Embryonic facial prominence (tissue), 1 donor: ENCODE measurements around the gene UCN2.

Experiments used
- DNase-seq: peaks from one replicate; pipeline ENCODE4 v3.0.0-alpha.2; 2016; ENCODE audit errors: extremely low spot score

The UCN2 gene

GRCh38 chr3:48591436-48591835 lies 27.9 kb upstream of the UCN2 start:
- no peak for DNase-seq

GRCh38 chr3:48588230-48588629 lies 24.6 kb upstream of the UCN2 start:
- DNase-seq, result no peak

GRCh38 chr3:48587686-48588085 lies 24.1 kb upstream of the UCN2 start:
- DNase-seq, result no peak

- DNase-seq, result no peak
These were observed 21.8 kb upstream of the UCN2 start for GRCh38 chr3:48585411-48585810.

DNA sequence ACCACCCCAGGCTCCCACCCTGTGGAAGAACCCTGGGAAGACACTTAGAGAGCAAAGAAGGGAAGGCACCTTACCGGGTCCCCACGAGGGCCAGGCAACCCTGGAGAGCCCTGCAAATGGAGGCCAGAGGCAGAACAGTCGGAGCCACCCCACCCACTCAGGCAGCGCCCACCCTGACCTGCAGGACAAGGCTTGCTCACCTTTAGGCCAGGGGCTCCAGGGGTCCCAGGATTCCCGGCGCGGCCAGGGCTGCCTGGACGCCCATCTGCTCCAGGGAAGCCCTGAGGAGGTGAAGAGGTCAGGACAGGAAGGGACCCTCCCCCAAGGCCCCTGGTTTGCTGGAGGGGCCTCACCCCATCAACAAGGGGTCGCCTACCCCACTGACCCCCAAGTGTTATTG lies 21.3 kb upstream of the UCN2 start:
- DNase-seq, result no peak

DNA sequence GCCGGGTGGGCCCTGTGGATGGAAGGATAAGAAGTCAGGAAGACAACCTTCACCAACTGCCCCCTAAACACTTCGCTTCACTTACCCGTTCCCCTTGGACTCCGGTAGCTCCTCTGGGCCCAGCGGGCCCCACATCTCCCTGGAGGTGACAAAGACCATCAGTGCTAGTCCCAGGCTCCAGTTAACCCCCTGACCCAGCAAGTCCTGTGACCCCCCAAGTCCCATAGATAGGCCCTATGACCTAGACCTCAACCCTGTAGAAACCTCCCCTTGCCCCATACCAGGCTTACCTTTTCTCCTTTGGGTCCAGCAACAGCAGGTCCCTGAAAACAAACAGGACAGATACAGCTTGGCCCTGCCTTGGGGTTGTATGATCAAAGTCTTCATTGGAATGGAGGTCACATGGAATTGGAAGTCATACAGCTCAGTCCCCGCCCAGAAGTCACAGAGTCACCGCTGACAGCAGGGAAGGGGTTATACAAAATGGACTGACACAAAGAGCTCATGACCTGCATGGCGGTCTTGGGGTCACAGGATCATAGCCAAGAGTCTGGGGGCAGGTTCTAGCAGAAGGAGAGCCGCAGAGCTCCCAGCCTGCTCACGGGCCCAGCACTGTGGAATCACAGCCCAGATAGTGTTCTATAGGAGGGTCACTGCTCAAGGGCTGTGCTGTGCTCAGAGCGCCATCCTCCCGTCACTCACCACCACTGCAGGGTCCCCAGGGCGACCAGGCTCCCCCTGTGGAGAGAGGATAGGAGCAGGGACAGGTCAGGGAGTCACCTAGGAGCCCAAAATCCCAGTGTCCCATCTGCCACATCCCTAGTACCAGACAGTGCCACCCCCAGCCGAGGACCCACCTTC lies 18.3 kb upstream of the UCN2 start:
- no peak for DNase-seq

GRCh38 chr3:48576647-48577046 lies 13.1 kb upstream of the UCN2 start:
- no peak for DNase-seq

GRCh38 chr3:48575366-48575765 lies 11.8 kb upstream of the UCN2 start:
- no peak for DNase-seq

GRCh38 chr3:48573973-48574585 lies 10.5 kb upstream of the UCN2 start:
- DNase-seq, result no peak

DNA sequence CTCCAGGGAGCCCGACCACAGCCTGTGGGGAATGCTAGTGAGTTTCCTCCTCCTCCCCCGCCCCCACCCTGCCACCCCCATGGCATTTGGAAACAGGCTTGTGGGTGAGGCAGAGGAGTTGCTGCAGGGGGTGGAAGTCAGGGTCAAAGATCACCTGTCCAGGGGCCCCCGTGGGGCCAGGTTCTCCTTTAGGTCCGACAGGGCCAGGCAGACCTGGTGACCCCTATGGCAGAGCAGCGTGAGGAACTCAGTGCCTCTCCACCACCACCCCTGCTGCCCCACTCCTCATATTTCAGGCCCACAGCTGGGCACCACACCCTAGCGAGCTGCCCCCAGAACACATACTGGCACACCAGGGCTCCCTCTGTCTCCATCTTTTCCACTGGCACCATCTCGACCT lies 8.9 kb upstream of the UCN2 start:
- DNase-seq, result no peak

- no peak for DNase-seq
These were observed 8.4 kb upstream of the UCN2 start for GRCh38 chr3:48571938-48572337.

GRCh38 chr3:48569808-48570450 lies 6.3 kb upstream of the UCN2 start:
- no peak for DNase-seq

DNA sequence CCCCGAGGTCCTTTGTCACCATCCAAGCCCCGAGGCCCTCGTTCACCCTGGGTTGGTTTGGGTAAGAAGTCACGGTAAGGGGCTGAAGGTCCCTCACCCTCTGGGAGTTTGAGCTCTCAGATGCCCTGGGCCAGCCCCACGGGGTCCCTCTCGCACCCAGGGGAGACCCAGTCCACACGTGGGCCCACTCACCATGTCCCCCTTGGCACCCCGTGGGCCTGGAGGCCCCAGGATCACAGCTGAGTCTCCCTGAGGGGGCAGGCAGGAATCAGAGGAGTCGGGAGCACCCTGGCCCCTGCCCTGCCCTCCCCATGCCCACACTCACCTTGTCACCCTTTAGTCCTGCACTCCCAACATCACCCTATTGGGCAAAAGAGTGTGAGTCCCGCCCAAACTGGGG lies 5.8 kb upstream of the UCN2 start:
- DNase-seq, result no peak

GRCh38 chr3:48568476-48568875 lies 4.9 kb upstream of the UCN2 start:
- DNase-seq, result no peak

- DNase-seq, result no peak
These were observed 3.9 kb upstream of the UCN2 start for GRCh38 chr3:48567500-48567899.

DNA sequence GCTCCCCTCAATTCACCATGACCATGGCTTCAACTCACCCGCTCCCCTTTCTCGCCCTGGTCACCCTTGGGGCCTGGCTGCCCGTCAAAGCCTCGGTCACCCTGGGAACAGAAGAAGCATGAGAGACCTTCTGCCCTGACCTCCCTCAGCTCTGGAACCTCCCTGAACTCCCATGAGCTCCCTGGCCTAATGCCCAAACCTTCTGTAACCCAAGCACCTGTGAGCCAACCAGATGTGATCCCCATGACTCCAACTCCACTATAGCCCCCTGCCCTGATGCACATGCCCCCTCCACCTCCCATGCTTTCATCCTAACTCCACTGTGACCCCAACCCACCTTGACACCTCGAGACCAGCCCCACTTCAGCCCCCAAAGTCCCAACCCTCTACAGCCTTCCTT lies 3.5 kb upstream of the UCN2 start:
- no peak for DNase-seq

DNA sequence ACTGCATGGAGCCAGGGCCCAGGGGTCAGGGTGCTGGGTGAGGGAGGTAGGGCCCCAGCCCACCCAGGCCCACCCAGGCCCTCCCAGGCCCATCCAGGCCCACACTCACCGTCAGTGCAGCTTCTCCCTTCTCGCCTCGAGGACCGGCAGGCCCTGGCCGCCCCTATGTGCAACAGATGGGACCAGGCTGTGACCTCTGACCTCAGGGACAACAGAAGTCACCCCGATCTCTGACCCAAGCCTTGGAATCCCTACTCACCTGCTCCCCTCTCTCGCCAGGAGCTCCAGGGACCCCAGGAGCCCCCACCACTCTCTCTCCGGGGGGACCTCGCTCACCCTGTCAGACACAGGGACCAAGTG lies 2.8 kb upstream of the UCN2 start:
- no peak for DNase-seq

GRCh38 chr3:48565591-48566400 lies 2.2 kb upstream of the UCN2 start:
- no peak for DNase-seq

GRCh38 chr3:48565186-48565585 lies 1.6 kb upstream of the UCN2 start:
- no peak for DNase-seq

DNA sequence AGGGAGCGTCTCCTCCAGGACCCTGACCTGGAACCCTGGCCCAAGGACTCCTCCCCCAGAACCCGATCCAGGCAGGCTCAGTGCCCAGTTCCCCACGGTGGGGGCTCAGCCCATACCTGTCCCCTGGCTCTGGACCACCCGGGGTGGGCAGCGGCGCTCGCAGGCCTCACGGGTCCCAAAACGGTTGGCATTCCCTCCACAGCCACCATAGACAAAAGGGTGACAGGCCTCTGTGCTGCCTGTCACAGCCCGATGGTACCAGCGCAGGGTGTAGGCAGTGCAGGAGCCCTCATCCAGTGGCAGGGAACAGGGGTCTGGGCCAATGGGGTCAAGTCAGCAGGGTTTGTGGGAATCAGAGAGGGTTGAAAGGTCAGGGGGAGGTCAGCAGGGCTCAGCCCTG lies 1.1 kb upstream of the UCN2 start:
- DNase-seq, result no peak

GRCh38 chr3:48564022-48564421 lies 441 bp upstream of the UCN2 start:
- DNase-seq, result no peak

GRCh38 chr3:48562367-48563095 lies 1.1 kb downstream of the UCN2 start:
- DNase-seq, result no peak
